Motor neuron (in vitro differentiated cells): ENCODE results near the gene ZBTB46. TPM values are rescaled to one million over a fixed set of nuclear protein-coding genes. Genes with fewer than 3 reads are reported as not detected.

ENCODE experiments used
- ATAC-seq, 8 experiments: fragments of 200-7000 bp; cut with Tn5 transposase; replicated peaks in 6 of 8; 2 replicates each; pipeline ENCODE4 v1.8.0; 2021; ENCODE audit warnings: mild to moderate bottlenecking in 8 of 8, moderate library complexity in 8 of 8
- H3K27ac ChIP-seq, 2 donors: fragments of 250-450 bp; sonication (Bioruptor Pico); 2 replicates each; pipeline ENCODE4 v1.9.0; 2021; ENCODE audit warnings: antibody characterized with exemption in 2 of 2, mild to moderate bottlenecking in 2 of 2, moderate library complexity in 1 of 2
- H3K4me1 ChIP-seq, 2 donors: fragments of 250-450 bp; sonication (Bioruptor Pico); replicated peaks in 1 of 2; 2 replicates each; pipeline ENCODE4 v1.6.1; 2021; ENCODE audit warnings: antibody characterized with exemption in 2 of 2, mild to moderate bottlenecking in 2 of 2, moderate library complexity in 1 of 2
- H3K4me3 ChIP-seq, 5 donors: fragments of 250-450 bp; sonication (Bioruptor Pico); 2 replicates each; pipeline ENCODE4 v1.9.0; 2021; ENCODE audit warnings: antibody characterized with exemption in 5 of 5, mild to moderate bottlenecking in 5 of 5, moderate library complexity in 4 of 5
- WGBS, 10 experiments: fragments of 450-650 bp; shearing (Covaris generic); methylation state at CpG; one replicate each; pipeline ENCODE4 v1.0.0; 2022; 5-methylcytosine and 5-hydroxymethylcytosine counted together
- in situ Hi-C, 9 experiments: fragments of 400-800 bp; cut with MboI; loops; one replicate each; pipeline ENCODE4 v1.15.0; 2021; ENCODE audit warnings: low sequenced_read_pairs in 9 of 9, low pct_unique_long_range_greater_than_20kb in 2 of 9; ENCODE audit not compliant: unreplicated experiment in 9 of 9
- total RNA-seq, 8 experiments: library from RNA; unstranded; fragments of 300-600 nt; gene quantifications; 2 replicates each; pipeline versions ENCODE4 v1.2.3 to v1.2.4, GENCODE V29; 2022

ZBTB46 gene
- total RNA-seq, 8 experiments from 2014 or later: 2.2 to 23.5 (median 16.2) TPM

DNA sequence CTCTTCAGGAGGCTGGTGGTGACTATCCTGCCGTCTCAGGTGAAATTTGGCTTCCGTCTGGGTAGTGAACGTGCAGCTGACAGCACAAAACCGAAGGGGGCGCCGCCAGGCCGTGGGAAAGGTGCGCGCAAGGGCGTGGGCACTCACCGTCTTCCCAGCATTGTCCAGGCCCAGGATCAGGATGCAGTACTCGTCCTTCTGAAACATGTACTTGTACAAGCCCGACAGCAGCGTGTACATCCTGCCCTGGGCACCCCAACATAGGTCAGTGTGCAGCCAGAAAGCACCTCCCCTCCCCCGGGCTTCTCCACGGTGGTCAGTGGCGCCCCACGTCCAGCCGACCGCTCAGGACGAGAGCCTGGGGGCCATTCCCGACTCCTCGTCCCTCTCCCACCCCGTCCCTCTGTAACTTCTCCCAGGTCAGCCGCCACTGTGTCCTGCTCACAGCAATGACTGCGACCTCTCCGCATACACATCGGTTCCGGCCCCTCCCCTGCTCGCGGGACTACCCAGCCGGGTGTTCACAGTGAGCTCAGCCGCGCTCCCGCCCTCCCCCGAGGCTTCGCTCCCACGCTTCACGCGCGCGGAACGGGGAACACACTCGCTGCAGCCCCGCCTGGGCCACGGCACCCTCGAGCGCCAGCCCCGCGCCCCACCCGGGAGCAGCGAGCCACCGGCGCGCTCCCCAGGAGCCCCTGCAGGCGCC is 124.1 kb downstream of the ZBTB46 start:
- Histone ChIP-seq H3K4me1 (peaks cover 15 to 22% of the 10 kb centered on the region in 2 donors), H3K4me3 (peak overlapping the region; percentile 60 to 98 (median 80)), H3K27ac (peak overlapping the region; percentile 65 to 88)
- in situ Hi-C loops: no loop called here
- peak; percentile 25 to 60 (median 42) for ATAC-seq
- WGBS, 10 experiments: 0 to 5% (median 0%) methylated on average over 1 to 6 of the region's 56 CpGs; no CpG with 5 or more reads in 5 of the 10 experiments

DNA sequence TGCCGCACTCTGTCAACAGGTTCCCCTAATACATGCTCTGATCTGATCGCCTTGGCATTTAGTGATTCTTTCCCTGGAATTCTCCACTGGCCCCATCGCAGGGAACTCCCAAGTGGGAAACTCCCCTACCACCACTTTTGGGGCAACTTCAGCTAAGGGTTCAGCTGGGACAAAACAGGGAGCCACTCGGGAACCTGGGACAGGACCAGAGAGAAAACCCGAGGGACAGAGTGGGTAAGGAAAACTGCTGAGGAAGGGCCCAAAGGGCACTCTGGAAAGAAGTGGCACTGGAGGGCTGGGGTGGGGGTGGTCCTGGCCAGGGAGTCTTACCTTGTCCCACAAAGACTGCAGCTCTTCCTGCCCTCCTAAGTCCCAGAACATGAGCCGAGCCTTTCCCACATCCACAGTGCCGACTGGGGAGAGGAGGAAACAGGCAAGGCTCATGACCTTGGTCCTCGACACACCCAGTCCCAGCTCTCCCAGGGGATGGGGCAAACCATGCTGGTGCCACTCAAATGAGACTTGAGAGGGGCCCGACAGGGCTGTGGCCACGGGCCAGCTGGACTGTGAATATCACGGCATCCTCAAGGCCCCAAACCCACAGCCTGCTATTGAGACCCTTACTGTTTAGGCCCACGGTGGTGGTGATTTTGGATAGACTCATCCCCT is 124.9 kb downstream of the ZBTB46 start:
- in situ Hi-C loops: no loop called here
- no peak for ATAC-seq
- WGBS, 10 experiments: 75 to 100% (median 84%) methylated on average over 1 to 4 of the region's 12 CpGs; no CpG with 5 or more reads in 1 of the 10 experiments
- peaks cover 15 to 22% of the 10 kb centered on the region in 2 donors for H3K4me1 ChIP-seq
- H3K27ac ChIP-seq: peak overlapping the region in 1 of 2 donors; percentile 88
- H3K4me3 ChIP-seq: peak overlapping the region in 4 of 5 donors; percentile 60 to 82 (median 70)

DNA sequence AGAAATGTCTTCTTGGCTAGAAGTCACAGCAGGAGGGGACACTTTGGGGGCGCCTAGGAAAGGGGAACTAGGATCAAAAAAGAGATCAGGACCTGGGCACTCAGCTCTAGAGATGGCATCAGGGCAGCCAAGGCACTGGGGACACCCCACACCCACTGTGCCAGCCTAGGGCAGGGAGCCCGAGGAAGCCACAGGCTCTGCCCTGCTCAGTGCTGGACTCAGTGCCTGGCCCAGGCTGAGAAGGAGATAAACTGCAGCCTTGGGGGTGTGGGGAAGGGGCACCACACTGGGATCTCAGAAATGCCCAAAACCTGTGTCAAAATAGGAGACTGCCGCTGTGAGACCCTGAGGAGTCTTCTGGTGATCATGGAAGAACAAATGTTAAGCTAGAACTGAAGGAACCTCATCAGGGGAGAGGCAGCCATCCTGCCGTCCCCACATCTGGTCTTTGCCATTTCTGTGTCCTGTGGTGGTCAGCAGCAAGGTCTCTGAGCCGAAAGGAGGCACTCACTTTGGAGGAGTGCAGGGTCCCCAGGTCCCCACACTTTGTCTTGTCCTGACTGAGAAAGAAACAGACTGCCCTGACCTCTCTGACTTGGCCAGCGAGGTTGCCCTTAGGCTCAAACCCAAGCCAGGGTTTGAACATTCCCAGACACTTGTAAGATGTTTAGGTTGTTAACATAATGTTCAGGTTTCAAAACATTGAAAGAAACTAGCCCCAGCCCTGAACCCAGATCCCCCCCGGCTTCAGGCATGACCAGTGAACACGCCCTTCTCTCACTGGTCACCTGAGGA is 125.6 kb downstream of the ZBTB46 start:
- in situ Hi-C loops: no loop called here
- WGBS, 10 experiments: 0 to 100% (median 100%) methylated on average over 1 to 4 of the region's 8 CpGs; no CpG with 5 or more reads in 4 of the 10 experiments
- H3K4me1 ChIP-seq: peaks cover 15 to 22% of the 10 kb centered on the region in 2 donors

DNA sequence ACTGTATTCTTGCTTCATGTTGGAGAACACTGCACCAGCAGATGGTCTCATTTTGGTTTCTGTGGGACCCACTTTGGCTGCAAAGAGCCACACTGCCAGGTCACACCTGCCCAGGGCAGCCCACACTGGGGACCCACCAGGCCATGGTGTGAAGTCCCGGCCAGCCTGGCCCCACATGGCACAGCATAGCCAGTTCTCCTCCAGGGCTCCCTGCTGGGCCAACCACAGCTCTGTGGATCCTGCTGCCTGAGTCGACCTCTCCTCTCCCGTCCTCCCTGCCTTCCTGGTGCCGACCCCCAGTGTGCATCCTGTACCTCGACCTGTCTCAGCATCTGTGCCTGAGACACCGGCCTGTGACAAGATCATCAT is 126.3 kb downstream of the ZBTB46 start:
- ATAC-seq: no peak
- 0 to 100% (median 98%) methylated on average over 1 to 3 of the region's 6 CpGs; no CpG with 5 or more reads in 6 of the 10 experiments for WGBS, 10 experiments
- peaks cover 15 to 17% of the 10 kb centered on the region in 2 donors for H3K4me1 ChIP-seq
- in situ Hi-C loops: no loop called here
- H3K4me3 ChIP-seq: no peak overlapping the region
- H3K27ac ChIP-seq: no peak overlapping the region

More for the DNA sequence above, 125.6 kb downstream of the ZBTB46 start:
- Histone ChIP-seq H3K27ac (no peak overlapping the region), H3K4me3 (no peak overlapping the region)
- no peak for ATAC-seq

DNA sequence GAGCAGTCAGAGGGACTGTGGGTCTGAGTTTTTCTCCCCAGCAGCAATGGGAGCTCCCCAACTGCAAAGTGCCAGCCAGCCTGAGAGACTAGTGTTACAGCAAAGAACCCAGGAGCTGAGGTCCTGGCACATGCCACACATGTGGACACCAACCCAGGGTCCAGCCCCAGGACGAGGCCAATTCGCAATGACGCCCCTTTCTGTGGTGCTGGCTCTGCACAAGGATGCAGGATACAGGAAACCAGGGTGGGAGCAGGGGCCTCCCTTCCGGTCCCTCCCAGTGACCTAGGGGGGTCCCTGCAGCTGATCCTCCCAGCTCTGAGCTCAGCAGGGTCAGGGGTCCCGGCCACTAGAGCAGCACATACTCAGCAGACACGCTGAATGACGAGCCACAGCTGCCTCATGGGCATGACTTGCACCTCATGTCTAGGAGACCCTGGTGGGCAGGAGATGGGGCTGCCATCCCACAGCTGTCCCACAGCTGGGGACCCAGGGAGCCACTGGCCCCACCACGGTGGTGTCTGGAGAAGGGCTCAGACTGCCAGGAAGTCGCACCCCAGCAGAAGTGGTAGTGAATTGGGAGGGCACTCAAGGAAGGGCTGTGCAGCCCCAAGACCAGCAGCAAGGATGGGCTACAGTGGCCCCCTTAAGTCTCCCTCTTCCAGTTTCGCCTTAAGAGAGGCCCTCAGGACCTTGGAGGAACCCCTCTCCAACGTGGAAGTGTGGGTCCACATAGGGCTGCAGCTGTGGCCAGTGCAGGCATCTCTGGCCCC is 126.9 kb downstream of the ZBTB46 start:
- H3K4me3 ChIP-seq: no peak overlapping the region
- in situ Hi-C loops: no loop called here
- peaks cover 14% of the 10 kb centered on the region in 2 donors for H3K4me1 ChIP-seq
- no peak overlapping the region for H3K27ac ChIP-seq
- ATAC-seq: no peak
- 87 to 95% methylated on average over 3 to 4 of the region's 11 CpGs; no CpG with 5 or more reads in 8 of the 10 experiments for WGBS, 10 experiments

DNA sequence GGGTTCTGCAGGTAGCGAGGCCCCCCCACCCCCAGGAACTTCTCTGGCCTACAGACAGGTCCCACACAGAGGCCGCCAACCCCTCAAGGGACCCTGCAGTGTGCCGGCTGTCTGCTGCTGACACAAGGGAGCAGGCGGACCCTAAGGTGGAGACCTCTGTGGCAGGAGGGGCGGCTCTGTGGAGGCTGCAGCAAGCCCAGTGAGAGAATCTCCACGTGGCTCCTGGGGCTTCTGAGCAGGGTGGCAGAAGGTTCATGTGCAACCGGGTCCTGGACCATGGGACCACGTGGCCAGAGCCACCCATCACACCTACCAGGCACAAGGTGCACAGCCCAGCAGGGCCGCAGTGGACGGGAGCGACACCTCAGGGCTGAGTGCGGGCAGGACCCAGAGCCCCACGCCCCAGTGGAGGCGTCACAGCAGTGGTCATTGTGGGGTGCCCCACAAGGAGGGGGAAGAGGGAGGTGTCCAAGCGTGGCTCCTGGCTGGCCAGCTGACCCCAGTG is 127.5 kb downstream of the ZBTB46 start:
- Histone ChIP-seq H3K4me1 (peaks cover 8 to 13% of the 10 kb centered on the region in 2 donors), H3K4me3 (no peak overlapping the region), H3K27ac (no peak overlapping the region)
- WGBS, 10 experiments: 100% methylated on average over 1 to 4 of the region's 15 CpGs; no CpG with 5 or more reads in 8 of the 10 experiments
- no peak for ATAC-seq
- in situ Hi-C loops: no loop called here

DNA sequence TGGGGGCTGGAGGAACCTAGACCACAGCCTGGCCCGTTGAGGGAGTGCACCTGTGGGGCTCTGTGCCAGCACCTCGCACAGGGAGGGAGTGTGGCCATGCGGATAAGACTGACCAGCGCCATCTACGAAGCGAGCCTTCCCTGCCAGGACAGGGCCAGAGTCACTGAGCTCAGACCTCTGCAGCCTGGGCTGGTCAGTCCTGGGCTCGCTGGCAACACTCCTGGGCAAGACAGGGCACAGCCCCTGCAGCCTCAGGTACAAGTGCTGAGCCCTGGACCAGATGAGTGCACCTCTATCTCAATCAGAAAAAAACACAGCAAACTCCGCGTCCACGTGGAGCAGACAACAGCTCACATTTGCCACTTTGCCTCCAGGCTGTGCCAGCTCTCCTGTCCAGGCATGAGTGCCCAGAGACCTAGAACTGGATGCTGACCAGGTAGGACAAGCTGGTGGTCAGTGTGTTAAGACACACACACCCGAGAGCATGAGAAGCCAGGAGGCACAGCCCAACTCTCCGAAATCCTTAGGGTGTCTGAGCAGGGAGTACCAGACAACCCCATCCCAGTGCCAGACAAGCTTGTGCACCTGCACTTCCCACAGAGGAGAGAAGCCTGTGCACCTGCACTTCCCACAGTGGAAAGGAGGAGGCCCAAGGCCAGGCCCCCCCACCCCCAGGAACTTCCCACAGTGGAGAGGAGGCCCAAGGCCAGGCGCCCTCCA is 128.2 kb downstream of the ZBTB46 start:
- no peak for ATAC-seq
- Histone ChIP-seq H3K27ac (no peak overlapping the region), H3K4me3 (no peak overlapping the region), H3K4me1 (peaks cover 8 to 14% of the 10 kb centered on the region in 2 donors)
- WGBS, 10 experiments: 73 to 100% (median 93%) methylated on average over 1 to 9 of the region's 13 CpGs; no CpG with 5 or more reads in 2 of the 10 experiments
- in situ Hi-C loops: no loop called here

DNA sequence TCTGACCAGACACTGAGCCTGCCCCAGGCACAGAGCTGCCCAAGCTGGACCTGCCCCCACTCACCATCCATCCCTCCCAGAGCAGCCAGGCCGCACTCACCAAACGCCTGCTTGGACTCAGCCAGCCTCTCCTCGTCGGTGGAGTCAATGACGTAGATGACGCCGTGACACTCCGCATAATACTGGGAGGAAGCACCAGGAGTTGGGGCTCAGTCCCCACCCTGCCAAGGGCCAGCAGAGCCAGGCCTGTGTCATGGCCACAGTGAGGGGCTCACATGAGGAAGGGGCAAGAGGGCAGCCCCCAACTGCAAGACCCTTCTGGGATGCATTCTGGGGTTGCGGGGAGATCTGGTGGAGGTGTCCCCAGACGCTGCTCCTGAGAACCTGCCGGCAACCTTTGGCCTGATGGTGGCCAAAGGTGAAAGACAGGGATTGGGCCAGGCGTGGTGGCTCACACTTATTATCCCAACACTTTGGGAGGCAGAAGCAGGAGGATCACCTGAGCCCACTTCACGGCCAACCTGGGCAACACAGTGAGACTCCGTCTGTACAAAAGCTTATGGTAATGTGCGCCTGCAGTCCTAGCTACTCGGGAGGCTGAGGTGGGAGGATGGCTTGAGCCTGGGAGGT is 128.9 kb downstream of the ZBTB46 start:
- in situ Hi-C loops: no loop called here
- peak in 2 of 8 experiments; percentile 1 to 2 for ATAC-seq
- Histone ChIP-seq H3K4me3 (no peak overlapping the region), H3K27ac (no peak overlapping the region), H3K4me1 (peaks cover 8 to 14% of the 10 kb centered on the region in 2 donors)
- WGBS, 10 experiments: 100% methylated on average over 1 to 5 of the region's 16 CpGs; no CpG with 5 or more reads in 6 of the 10 experiments

DNA sequence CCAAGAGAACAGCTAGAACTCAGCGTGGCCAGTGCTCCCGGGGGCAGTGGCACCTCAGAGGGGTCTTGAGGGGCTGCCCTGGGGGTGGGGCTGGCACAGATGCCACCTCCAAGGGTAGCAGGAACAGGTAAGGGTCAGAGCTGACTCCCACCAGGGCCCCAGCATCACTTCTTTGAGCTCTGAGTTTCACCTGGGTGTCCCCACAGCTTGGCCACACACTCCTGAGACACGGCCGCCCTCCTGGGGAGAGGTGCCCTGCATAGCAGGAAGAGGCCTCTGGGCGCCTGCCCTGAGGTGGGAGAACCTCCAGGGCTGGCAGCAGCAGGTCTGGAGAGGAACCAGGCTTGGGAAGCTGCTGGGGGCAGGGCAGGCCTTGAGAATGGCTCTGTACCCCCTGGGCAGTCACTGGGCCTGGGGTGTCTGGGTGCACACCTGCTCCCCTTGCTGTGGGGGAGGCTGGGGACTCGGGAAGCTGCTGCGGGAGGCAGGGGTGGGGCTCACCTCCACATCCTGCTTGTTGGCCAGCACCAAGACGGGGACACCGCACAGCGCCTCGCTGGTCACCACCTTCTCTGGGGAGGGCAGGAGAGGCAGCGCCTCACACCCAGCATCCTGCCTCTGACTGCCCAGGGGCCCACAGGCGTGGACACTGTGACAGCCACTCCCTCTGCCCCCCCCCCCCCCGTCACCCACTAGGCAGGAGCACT is 129.6 kb downstream of the ZBTB46 start:
- Histone ChIP-seq H3K27ac (no peak overlapping the region), H3K4me1 (peaks cover 6 to 11% of the 10 kb centered on the region in 2 donors), H3K4me3 (no peak overlapping the region)
- no CpG with 5 or more reads among the region's 14 CpGs for WGBS, 10 experiments
- in situ Hi-C loops: no loop called here
- ATAC-seq: peak in 2 of 8 experiments; percentile 2 to 4

DNA sequence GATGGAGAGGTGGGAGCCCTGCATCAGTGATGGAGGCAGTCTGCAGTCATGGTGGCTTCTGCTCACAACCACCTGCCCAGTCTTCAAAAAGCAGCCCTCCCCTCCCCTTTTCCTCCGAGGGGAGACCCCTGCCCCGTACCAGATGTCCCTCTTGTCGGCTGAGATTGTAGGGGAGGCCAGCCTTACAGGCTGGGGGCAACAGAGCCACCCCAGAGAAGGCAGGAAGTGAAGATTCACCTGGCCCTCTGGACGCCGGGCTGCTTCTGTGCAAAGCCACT is 130.1 kb downstream of the ZBTB46 start:
- ATAC-seq: no peak
- in situ Hi-C loops: no loop called here
- WGBS, 10 experiments: 66% methylated on average over 2 of the region's 5 CpGs; no CpG with 5 or more reads in 9 of the 10 experiments

More for the DNA sequence above, 130.1 kb downstream of the ZBTB46 start:
- Histone ChIP-seq H3K27ac (no peak overlapping the region), H3K4me1 (peaks cover under 1 to 8% of the 10 kb centered on the region in 2 donors), H3K4me3 (no peak overlapping the region)
